Kidney (tissue), 14 donors: Measurements from ENCODE around the gene FARP1. TPM values are rescaled to one million over a fixed set of nuclear protein-coding genes. Genes with fewer than 3 reads are reported as not detected.
A peak's percentile ranks its signal among the peaks of the same experiment; 100 is the strongest.

Source experiments
- DNase-seq, 5 donors: peaks; one replicate each; pipeline ENCODE4 v3.0.0-alpha.2; 2013 to 2020
- FAIRE-seq: peaks from 2 replicates; lab custom pipeline; 2012; peaks lifted over from hg19 to GRCh38; lab: Jason Lieb, UNC
- H3K27ac ChIP-seq, 2 donors: one replicate each; pipeline ENCODE4 v1.7.0; 2013; ENCODE audit warnings: low read depth in 2 of 2, low read length in 2 of 2, inconsistent platforms in 1 of 2
- H3K27me3 ChIP-seq: one replicate; pipeline ENCODE4 v1.7.1; 2013; ENCODE audit warnings: low read length, inconsistent platforms; ENCODE audit not compliant: control insufficient read depth, insufficient read depth
- H3K36me3 ChIP-seq, 3 donors: one replicate each; pipeline versions ENCODE4 v1.7.0 to v1.7.1; 2013; ENCODE audit warnings: low read length in 3 of 3, control low read depth in 1 of 3, inconsistent platforms in 1 of 3; ENCODE audit not compliant: insufficient read depth in 3 of 3, control insufficient read depth in 2 of 3
- H3K4me1 ChIP-seq, 3 donors: one replicate each; pipeline versions ENCODE4 v1.7.0 to v1.7.1; 2013; ENCODE audit warnings: low read length in 3 of 3, inconsistent platforms in 1 of 3, low read depth in 1 of 3; ENCODE audit not compliant: control insufficient read depth in 2 of 3, insufficient read depth in 2 of 3
- H3K4me3 ChIP-seq, 3 donors: one replicate each; pipeline versions ENCODE4 v1.7.0 to v1.8.1; 2013; ENCODE audit warnings: low read length in 3 of 3, control low read depth in 1 of 3, inconsistent platforms in 1 of 3
- H3K9ac ChIP-seq, 3 donors: one replicate each; pipeline versions ENCODE4 v1.7.0 to v1.7.1; 2013; ENCODE audit warnings: low read length in 3 of 3, control low read depth in 1 of 3, inconsistent platforms in 1 of 3
- H3K9me3 ChIP-seq, 3 donors: one replicate each; pipeline versions ENCODE4 v1.7.0 to v1.7.1; 2013; ENCODE audit warnings: low read length in 3 of 3, control low read depth in 1 of 3, inconsistent platforms in 1 of 3; ENCODE audit not compliant: control insufficient read depth in 2 of 3, insufficient read depth in 1 of 3
- CTCF ChIP-seq: IDR thresholded peaks from 3 replicates; pipeline ENCODE4 v1.5.1; 2012; ENCODE audit warnings: mild to moderate bottlenecking, moderate library complexity, borderline replicate concordance; ENCODE audit not compliant: insufficient read depth; ENCODE audit errors: extremely low read depth
- intact Hi-C: fragments of 100-400 bp; cut with DNase I; formaldehyde crosslinking; loops from one replicate; pipeline ENCODE4 v1.11.1; 2022
- polyA plus RNA-seq: library from polyadenylated mRNA; stranded (reverse); fragments of 350-450 nt; fragmentation: Illumina TruSeq; extraction: RNeasy Lipid Tissue Mini Kit (QIAGEN cat#74804); gene quantifications from one replicate; pipeline ENCODE4 v1.2.3, GENCODE V29; 2014; ENCODE audit warnings: low read depth, low replicate concordance; ENCODE audit not compliant: insufficient read depth
- total RNA-seq: library from RNA; stranded (reverse); fragmentation: NEBNext Ultra II Directional; extraction: Animal tissue kit (Norgen Biotek cat#: 25700); gene quantifications from one replicate; pipeline ENCODE4 v1.2.1, GENCODE V29; 2021
- donor health status: control.
- donor health status: control.
- donor health status: control.
- donor health status: control.
- donor health status: control.
- donor health status: DM: yes; HTN: yes; CAD: no.
- donor health status: Normal renal cell carcinoma (clear cell type).

Gene FARP1
- total and polyA plus RNA-seq, 2 donors from 2014 or later = 123 to 229 TPM

GRCh38 chr13:98224557-98224956, 81.7 kb downstream of the FARP1 start:
- TF ChIP-seq CTCF = no peak
- FAIRE-seq (no peak), DNase-seq (no peak)
- H3K36me3 ChIP-seq = peaks cover 0 to 3% (median 0%) of the 10 kb centered on the region in 3 donors
- H3K9ac ChIP-seq = no peak overlapping the region
- peaks cover 19 to 41% (median 34%) of the 10 kb centered on the region in 3 donors for H3K4me1 ChIP-seq
- H3K27me3 ChIP-seq = no peaks in the 10 kb centered on the region
- no peak overlapping the region for H3K4me3 ChIP-seq
- H3K27ac ChIP-seq = peak overlapping the region; percentile 24 to 66
- intact Hi-C loops = no loop called here
- H3K9me3 ChIP-seq = no peaks in the 10 kb centered on the region

GRCh38 chr13:98225036-98225940, 82.4 kb downstream of the FARP1 start:
- Histone ChIP-seq H3K4me1 (peaks cover 19 to 37% (median 34%) of the 10 kb centered on the region in 3 donors), H3K27me3 (no peaks in the 10 kb centered on the region), H3K9ac (no peak overlapping the region), H3K9me3 (no peaks in the 10 kb centered on the region), H3K4me3 (no peak overlapping the region), H3K36me3 (peaks cover 0 to 6% (median 0%) of the 10 kb centered on the region in 3 donors), H3K27ac (peak overlapping the region; percentile 24 to 66)
- intact Hi-C loops = no loop called here
- FAIRE-seq (no peak), DNase-seq (no peak)
- no peak for TF ChIP-seq CTCF

GRCh38 chr13:98226496-98226895, 83.6 kb downstream of the FARP1 start:
- DNase-seq = peak in 2 of 5 donors; percentile 5 to 91
- H3K9ac ChIP-seq = no peak overlapping the region
- no peak overlapping the region for H3K27ac ChIP-seq
- TF ChIP-seq CTCF = no peak
- no peak for FAIRE-seq
- peaks cover 0 to 6% (median 0%) of the 10 kb centered on the region in 3 donors for H3K36me3 ChIP-seq
- no peak overlapping the region for H3K4me3 ChIP-seq
- no peaks in the 10 kb centered on the region for H3K9me3 ChIP-seq
- intact Hi-C loops = no loop called here
- peaks cover 16 to 32% (median 31%) of the 10 kb centered on the region in 3 donors for H3K4me1 ChIP-seq
- H3K27me3 ChIP-seq = no peaks in the 10 kb centered on the region
